B cell (primary cell): ENCODE data around the gene TKFC. TPM values are rescaled to one million over a fixed set of nuclear protein-coding genes. Genes with fewer than 3 reads are reported as not detected.

Source experiments
- ATAC-seq: fragments of 200-7000 bp; cut with Tn5 transposase; one replicate; pipeline ENCODE4 v1.10.0; 2021; ENCODE audit warnings: low read depth, mild to moderate bottlenecking, moderate number of reproducible peaks, moderate library complexity
- CTCF ChIA-PET: fragments of 350-600 bp; sonication (Branson Sonifier 250); formaldehyde crosslinking; loops from one replicate; lab custom pipeline; 2021; ENCODE audit warnings: antibody characterized with exemption, inconsistent platforms; lab: Charles Lee
- POLR2A ChIA-PET: fragments of 350-600 bp; sonication (Branson Sonifier 250); formaldehyde crosslinking; loops from one replicate; lab custom pipeline; 2021; ENCODE audit warnings: antibody characterized with exemption; lab: Charles Lee
- DNase-seq: peaks from one replicate; pipeline ENCODE4 v3.0.0; 2013
- H2AFZ ChIP-seq: 2 replicates; pipeline ENCODE4 v1.6.1; 2012; ENCODE audit warnings: mild to moderate bottlenecking, low read depth, low read length; ENCODE audit not compliant: insufficient read depth, poor library complexity, severe bottlenecking
- H3K27ac ChIP-seq, 2 donors: 1 replicate in 1 of 2; 2 replicates in 1 of 2; pipeline ENCODE4 v1.5.1; 2012 to 2013; ENCODE audit warnings: low read length in 2 of 2, mild to moderate bottlenecking in 2 of 2, moderate library complexity in 1 of 2
- H3K27me3 ChIP-seq, 4 experiments: fragments of 200-600 bp in 1 of 4; sonication (generic) in 1 of 4; replicated peaks in 1 of 4; 1 replicate in 2 of 4; 2 replicates in 2 of 4; pipeline versions ENCODE4 v1.6.1 to v1.7.0; 2013 to 2016; ENCODE audit warnings: low read length in 3 of 4, mild to moderate bottlenecking in 2 of 4, mixed read lengths in 1 of 4, moderate library complexity in 1 of 4; ENCODE audit not compliant: insufficient read depth in 4 of 4, control insufficient read depth in 3 of 4; ENCODE audit errors: control extremely low read depth in 1 of 4
- H3K36me3 ChIP-seq, 2 experiments: replicated peaks in 1 of 2; 1 replicate in 1 of 2; 2 replicates in 1 of 2; pipeline versions ENCODE4 v1.6.1 to v1.7.1; 2013; ENCODE audit warnings: low read length in 1 of 2; ENCODE audit not compliant: insufficient read depth in 2 of 2, control insufficient read depth in 1 of 2; ENCODE audit errors: control extremely low read depth in 1 of 2, extremely low read depth in 1 of 2
- H3K4me1 ChIP-seq, 2 donors: fragments of 200-600 bp in 1 of 2; sonication (generic) in 1 of 2; 1 replicate in 1 of 2; 2 replicates in 1 of 2; pipeline versions ENCODE4 v1.5.1 to v1.6.1; 2013 to 2017; ENCODE audit warnings: low read length in 2 of 2; ENCODE audit not compliant: control insufficient read depth in 2 of 2, insufficient read depth in 2 of 2
- H3K4me2 ChIP-seq: replicated peaks from 2 replicates; pipeline ENCODE3; 2012; ENCODE audit warnings: mild to moderate bottlenecking, low read depth, low read length; ENCODE audit not compliant: poor library complexity, severe bottlenecking
- H3K4me3 ChIP-seq, 5 experiments: fragments of 200-600 bp in 1 of 5; sonication (generic) in 1 of 5; 1 replicate in 3 of 5; 2 replicates in 2 of 5; pipeline versions ENCODE4 v1.5.1 to v1.7.0; 2011 to 2016; ENCODE audit warnings: low read length in 4 of 5, mild to moderate bottlenecking in 4 of 5, low read depth in 2 of 5, control low read depth in 1 of 5, moderate library complexity in 1 of 5; ENCODE audit not compliant: insufficient read depth in 1 of 5; ENCODE audit errors: control extremely low read depth in 1 of 5, extremely low read depth in 1 of 5
- H3K79me2 ChIP-seq: fragments of 200-600 bp; sonication (generic); one replicate; pipeline ENCODE4 v1.6.0; 2016; ENCODE audit warnings: low read length; ENCODE audit not compliant: control insufficient read depth, insufficient read depth
- H3K9ac ChIP-seq: fragments of 200-600 bp; sonication (generic); 2 replicates; pipeline ENCODE4 v1.6.1; 2017; ENCODE audit warnings: mild to moderate bottlenecking, low read length, moderate library complexity
- H3K9me3 ChIP-seq, 3 donors: one replicate each; pipeline versions ENCODE4 v1.6.1 to v1.7.1; 2013; ENCODE audit warnings: low read length in 2 of 3; ENCODE audit not compliant: control insufficient read depth in 2 of 3, insufficient read depth in 1 of 3; ENCODE audit errors: control extremely low read depth in 1 of 3
- H4K20me1 ChIP-seq: 2 replicates; pipeline ENCODE4 v1.6.0; 2012; ENCODE audit warnings: mild to moderate bottlenecking, low read length; ENCODE audit not compliant: insufficient read depth, control insufficient read depth, poor library complexity, severe bottlenecking
- H3K27ac Mint-ChIP-seq: one replicate; pipeline ENCODE4 v1.8.0; 2021; ENCODE audit warnings: mixed read lengths
- H3K27me3 Mint-ChIP-seq: one replicate; pipeline ENCODE4 v1.8.0; 2021; ENCODE audit warnings: mixed read lengths
- H3K4me1 Mint-ChIP-seq: one replicate; pipeline ENCODE4 v1.8.0; 2021; ENCODE audit warnings: mixed read lengths
- H3K4me3 Mint-ChIP-seq: one replicate; pipeline ENCODE4 v1.8.0; 2021; ENCODE audit warnings: mixed read lengths
- H3K9me3 Mint-ChIP-seq: one replicate; pipeline ENCODE4 v1.8.0; 2022; ENCODE audit warnings: mixed read lengths; ENCODE audit not compliant: insufficient read depth
- CTCF ChIP-seq: fragments of 200-600 bp; IDR thresholded peaks from one replicate; pipeline ENCODE4 v1.8.0; 2022; ENCODE audit warnings: antibody characterized with exemption, mild to moderate bottlenecking
- EZH2 ChIP-seq: IDR thresholded peaks from 2 replicates; pipeline ENCODE4 v1.6.1; 2012; ENCODE audit warnings: borderline replicate concordance, low read depth, mild to moderate bottlenecking, moderate library complexity, low read length; ENCODE audit not compliant: insufficient read depth, poor library complexity, severe bottlenecking
- WGBS: methylation state at CpG from one replicate; pipeline ENCODE4 v1.1.5; 2013; ENCODE audit warnings: missing lambda C conversion rate; ENCODE audit not compliant: insufficient coverage; 5-methylcytosine and 5-hydroxymethylcytosine counted together
- intact Hi-C: fragments of 100-400 bp; cut with micrococcal nuclease; formaldehyde crosslinking; loops from one replicate; pipeline ENCODE4 v1.10.0; 2022
- polyA plus RNA-seq: library from polyadenylated mRNA; depleted of rRNA; stranded (reverse); fragments of >200 nt; gene quantifications from 2 replicates; pipeline ENCODE4 v1.2.3, GENCODE V29; 2012
- total RNA-seq, 2 donors: library from RNA; stranded (reverse); fragments of 120-200 nt in 1 of 2; gene quantifications; 1 replicate in 1 of 2; 2 replicates in 1 of 2; pipeline versions ENCODE4 v1.2.3 to v1.2.4, GENCODE V29; 2013 to 2022

TKFC gene
- total and polyA plus RNA-seq, 2 donors (not counting 1 experiment from before 2014, with no cell fraction given): 82.3 to 86.3 TPM

DNA sequence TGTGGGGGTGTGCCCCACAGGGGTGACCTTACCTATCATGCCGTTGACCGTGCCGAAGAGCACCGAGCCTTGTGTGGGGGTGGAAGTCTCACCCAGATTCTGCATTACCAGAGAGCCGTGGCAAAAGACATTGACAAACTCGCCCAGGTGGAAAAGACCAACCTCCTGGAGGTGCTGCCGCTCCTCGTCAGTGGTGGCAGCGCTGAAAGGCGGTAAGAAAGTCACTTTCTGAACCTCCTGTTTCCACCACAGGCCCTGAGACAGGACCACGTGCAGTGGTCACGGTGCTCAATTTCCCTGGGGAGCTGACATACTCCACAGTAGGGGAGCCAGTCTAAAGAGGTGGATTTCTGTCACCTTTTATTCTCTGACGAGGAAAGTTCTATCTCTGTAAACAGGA is 30.5 kb upstream of the TKFC start:
- POLR2A ChIA-PET: no interaction called here
- Histone ChIP-seq H3K9me3 (no peaks in the 10 kb centered on the region), H3K9ac (no peak overlapping the region), H3K79me2 (no peaks in the 10 kb centered on the region), H3K4me3 (no peak overlapping the region), H2AFZ (no peak overlapping the region), H3K4me1 (no peaks in the 10 kb centered on the region), H3K36me3 (peaks cover 0 to 76% of the 10 kb centered on the region in 2 experiments), H3K4me2 (no peak overlapping the region), H3K27ac (no peak overlapping the region), H3K27me3 (no peaks in the 10 kb centered on the region), H4K20me1 (no peaks in the 10 kb centered on the region)
- Mint-ChIP-seq H3K4me3 (no peak overlapping the region), H3K9me3 (no peaks in the 10 kb centered on the region), H3K27me3 (no peaks in the 10 kb centered on the region), H3K27ac (no peak overlapping the region), H3K4me1 (no peaks in the 10 kb centered on the region)
- 96% methylated on average over 9 of the region's 13 CpGs for WGBS
- intact Hi-C loops: no loop called here
- ATAC-seq: no peak
- TF ChIP-seq CTCF (no peak), EZH2 (no peak)
- CTCF ChIA-PET: no interaction called here
- no peak for DNase-seq

DNA sequence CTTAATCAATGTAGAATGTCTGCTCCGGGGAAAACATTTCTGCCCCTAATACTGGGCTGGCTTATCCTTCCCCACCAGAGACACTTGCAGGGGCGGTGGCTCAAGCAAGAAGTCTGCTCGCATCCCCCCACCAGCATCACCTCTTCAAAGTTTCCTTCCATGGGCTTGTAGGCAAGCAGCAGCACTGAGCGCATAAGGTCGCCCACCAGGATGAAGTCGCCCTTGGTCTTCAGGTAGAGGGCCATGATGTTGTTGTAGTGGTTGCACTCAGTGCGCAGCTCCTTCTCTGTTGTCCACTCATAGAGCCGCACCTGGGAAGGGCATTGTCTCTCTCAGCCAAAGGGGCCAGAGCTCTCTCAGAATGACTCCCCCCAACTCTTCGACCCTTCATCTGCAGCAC is 29.3 kb upstream of the TKFC start:
- no peaks in the 10 kb centered on the region for H3K9me3 ChIP-seq
- ChIA-PET POLR2A (interaction anchor here (0.6 kb wide), 1 partner anchor 23 kb away, joined by 6 read pairs; no protein-coding TSS in a partner anchor), CTCF (no interaction called here)
- H3K79me2 ChIP-seq: no peaks in the 10 kb centered on the region
- H3K27me3 ChIP-seq: no peaks in the 10 kb centered on the region
- WGBS: 97% methylated on average over 3 of the region's 9 CpGs
- no peaks in the 10 kb centered on the region for H3K4me1 ChIP-seq
- no peak overlapping the region for H3K27ac ChIP-seq
- no peak overlapping the region for H3K27ac Mint-ChIP-seq
- H2AFZ ChIP-seq: no peak overlapping the region
- peaks cover 0 to 87% of the 10 kb centered on the region in 2 experiments for H3K36me3 ChIP-seq
- DNase-seq: no peak
- H3K9me3 Mint-ChIP-seq: no peaks in the 10 kb centered on the region
- no peaks in the 10 kb centered on the region for H3K27me3 Mint-ChIP-seq
- no peak overlapping the region for H3K9ac ChIP-seq
- intact Hi-C loops: no loop called here
- no peak overlapping the region for H3K4me3 ChIP-seq
- TF ChIP-seq CTCF (no peak), EZH2 (no peak)
- no peaks in the 10 kb centered on the region for H4K20me1 ChIP-seq
- no peak overlapping the region for H3K4me3 Mint-ChIP-seq
- H3K4me1 Mint-ChIP-seq: no peaks in the 10 kb centered on the region
- ATAC-seq: no peak
- no peak overlapping the region for H3K4me2 ChIP-seq
